Measurements from ENCODE around the gene SPTAN1.
"Not testable (repeated sequence)": the region's sequence is repeated elsewhere in the genome, so short reads cannot be mapped to it uniquely, and the experiment has no call there.

SPTAN1 gene

DNA sequence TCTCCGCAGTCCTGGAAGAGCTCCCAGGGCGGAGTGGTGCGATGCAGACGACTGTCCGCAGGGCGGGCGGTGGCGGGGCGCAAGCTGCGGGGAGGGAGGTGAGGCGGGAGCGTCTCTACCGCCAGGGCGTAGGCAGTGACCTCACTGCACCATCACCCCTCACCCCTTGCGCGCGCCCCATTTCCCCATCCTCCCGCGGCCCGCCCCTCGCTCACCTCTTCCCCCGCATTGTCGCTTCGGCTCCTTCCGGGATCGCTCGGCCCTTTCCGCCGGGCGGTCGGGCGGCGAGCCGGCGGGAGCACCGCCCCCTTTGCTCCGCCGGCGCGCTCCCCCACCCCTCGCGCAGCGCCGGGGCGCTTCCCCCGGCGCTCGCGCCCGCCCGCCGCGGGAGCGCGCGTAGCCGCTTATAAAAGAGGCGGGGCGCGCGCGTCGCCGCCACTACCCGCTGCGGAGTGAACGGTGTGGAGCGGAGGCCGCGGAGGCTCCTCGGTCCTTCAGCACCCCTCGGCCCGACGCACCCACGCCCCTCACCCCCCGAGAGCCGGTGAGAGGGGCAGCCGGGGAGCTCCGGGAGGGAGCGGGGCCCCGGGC is at the start of gene SPTAN1:
Gene SPTAN1, plus strand, starts transcription at position 435 of the 591 bp plus-strand sequence. CDS start 14,154 bp downstream, outside the sequence.
- DNase-seq, result peak; percentile 58 to 93 (median 84)

DNA sequence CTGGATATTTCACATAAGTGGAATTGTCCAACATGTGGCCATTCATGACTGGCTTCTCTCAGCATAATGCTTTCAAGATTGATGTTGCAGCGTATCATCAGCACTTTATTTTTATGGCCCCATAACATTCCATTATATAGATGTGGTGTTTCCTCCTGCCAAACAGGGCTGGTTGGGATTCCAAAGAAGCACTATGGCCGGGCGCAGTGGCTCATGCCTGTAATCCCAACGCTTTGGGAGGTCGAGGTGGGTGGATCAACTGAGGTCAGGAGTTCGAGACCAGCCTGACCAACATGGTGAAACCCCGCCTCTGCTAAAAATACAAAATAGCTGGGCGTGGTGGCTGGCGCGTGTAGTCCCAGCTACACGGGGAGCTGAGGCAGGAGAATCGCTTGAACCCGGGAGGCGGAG is 49.0 kb upstream of the SPTAN1 start:
- not testable (repeated sequence) for DNase-seq

DNA sequence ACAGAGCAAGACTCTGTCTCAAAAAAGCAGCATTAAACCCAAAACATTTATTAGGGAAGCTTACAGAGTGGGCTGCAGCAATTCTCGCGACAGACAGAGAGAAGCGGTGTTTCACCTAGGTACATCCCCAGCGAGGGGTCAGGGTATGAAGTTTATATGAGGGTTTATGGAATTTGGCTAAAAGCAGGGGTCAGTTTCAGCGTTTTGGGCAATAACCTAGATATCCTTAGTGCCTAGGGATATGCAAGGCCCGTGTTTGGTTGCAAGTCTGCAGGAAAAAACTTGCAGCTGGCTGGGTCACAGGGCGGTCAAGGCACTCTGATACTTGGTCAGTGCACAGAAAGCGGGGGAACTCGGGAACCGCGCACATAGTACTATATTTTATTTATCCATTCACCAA is 48.5 kb upstream of the SPTAN1 start:
- peak in 1 of 14 donors; percentile 4 for DNase-seq

DNA sequence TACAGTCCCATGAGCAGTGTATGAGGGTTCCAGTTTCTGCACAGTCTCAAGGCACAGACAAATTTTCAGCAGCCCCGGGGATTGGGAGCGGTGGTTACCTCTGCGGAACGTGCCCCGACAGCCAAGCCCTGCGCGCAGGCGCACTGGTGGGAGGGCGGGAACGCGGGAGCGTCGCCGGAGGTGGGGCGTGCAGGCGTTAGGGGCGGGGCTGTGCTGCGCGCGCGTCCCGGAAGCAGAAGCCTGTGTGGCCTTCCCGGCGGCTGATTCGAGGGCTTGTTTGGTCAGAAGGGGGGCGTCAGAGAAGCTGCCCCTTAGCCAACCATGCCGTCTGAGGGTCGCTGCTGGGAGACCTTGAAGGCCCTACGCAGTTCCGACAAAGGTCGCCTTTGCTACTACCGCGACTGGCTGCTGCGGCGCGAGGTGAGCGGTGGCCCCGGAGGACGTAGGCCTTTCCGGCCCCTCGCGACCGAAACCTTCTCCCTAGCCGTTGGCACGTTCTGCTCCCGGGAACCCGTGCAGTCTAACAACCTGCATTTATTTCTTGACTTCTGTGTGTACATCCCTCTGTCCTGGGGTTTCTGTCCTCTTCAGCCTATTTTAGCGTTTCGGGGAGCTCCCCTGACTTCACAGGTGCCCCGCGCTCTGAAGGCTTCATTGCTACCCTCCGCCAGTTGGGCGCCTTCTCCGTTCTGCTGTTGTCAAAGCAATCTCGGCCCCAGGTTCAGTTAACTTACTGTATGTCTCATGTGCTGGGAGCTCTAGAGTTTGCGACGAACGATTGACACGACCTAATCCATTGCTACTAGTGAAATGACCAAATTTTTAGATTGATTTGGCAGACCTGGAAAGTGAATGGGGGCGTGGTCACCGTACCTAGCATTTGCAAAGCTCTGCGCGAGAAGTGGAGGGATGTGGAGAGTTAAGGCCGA is 47.6 kb upstream of the SPTAN1 start, which contains the start of gene GLE1:
Gene GLE1, plus strand, starts transcription at position 235 of the 929 bp plus-strand sequence. Its CDS starts 87 bp downstream, at position 322.
- peak; percentile 47 to 96 (median 89) for DNase-seq

DNA sequence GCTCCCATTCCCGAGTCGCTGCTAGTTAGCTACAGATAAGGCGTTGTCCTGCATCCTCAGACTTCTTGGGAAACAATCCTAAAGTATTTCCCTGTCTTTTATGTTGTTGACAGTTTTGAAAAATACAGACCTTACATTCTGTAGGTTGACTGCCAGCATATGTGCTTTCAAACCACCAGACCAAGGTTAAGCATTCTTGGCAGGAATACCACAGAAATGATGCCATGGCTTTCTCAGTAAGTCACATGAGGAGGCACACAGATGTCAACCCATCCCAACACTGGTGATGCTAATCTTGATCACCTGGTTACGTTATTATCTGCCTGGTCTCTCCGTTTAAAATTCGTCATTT is 47.0 kb upstream of the SPTAN1 start:
- no peak for DNase-seq

DNA sequence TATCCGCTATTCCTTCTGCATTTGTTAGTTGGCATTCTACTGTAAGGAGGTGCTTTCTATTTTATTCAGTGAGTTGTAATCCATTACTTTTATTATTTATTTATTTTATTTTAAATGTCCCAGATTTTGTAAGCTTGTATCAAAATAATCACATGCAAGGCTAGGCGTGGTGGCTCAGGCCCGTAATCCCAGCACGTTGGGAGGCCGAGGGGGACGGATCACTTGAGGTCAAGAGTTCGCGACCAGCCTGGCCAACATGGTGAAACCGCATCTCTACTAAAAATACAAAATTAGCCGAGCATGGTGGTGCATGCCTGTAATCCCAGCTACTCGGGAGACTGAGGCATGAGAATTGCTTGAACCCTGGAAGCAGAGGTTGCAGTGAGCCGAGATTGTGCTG is 46.5 kb upstream of the SPTAN1 start:
- not testable (repeated sequence) for DNase-seq

DNA sequence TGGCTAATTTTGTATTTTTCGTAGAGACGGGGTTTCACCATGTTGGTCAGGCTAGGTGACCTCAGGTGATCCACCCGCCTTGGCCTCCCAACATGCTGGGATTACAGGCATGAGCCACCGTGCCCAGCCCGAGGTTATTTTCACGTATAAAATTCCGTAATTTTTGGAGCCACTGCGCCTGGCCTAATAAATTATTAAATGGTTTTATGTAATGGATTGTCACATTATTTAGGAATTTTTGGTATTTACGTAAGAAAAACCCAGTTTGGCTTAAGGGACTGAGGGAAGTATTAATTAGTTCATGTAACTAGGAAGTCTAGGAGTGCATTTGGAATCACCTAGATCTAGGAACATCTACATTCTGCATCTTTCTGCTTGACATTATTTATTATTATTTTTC is 39.6 kb upstream of the SPTAN1 start:
- DNase-seq, result no peak

DNA sequence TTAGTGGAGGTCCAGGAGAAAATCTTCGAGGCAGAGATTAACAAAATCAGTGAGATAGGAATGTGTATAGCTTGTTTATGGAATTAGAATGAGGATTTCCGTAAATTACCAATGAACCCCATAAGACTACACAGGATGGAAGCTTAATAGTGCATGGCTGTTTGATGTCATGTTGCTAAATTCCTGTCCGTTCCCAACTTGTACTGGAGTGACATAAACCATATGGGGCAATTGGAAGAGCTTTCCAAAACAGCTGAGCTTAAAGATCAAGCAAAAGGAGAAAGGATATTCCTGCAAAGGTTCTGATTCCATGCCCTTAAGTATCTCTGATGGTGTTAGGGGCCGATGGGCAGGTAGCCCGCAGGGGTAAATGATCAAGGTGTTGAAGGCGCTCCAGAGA is 30.4 kb upstream of the SPTAN1 start:
- no peak for DNase-seq

DNA sequence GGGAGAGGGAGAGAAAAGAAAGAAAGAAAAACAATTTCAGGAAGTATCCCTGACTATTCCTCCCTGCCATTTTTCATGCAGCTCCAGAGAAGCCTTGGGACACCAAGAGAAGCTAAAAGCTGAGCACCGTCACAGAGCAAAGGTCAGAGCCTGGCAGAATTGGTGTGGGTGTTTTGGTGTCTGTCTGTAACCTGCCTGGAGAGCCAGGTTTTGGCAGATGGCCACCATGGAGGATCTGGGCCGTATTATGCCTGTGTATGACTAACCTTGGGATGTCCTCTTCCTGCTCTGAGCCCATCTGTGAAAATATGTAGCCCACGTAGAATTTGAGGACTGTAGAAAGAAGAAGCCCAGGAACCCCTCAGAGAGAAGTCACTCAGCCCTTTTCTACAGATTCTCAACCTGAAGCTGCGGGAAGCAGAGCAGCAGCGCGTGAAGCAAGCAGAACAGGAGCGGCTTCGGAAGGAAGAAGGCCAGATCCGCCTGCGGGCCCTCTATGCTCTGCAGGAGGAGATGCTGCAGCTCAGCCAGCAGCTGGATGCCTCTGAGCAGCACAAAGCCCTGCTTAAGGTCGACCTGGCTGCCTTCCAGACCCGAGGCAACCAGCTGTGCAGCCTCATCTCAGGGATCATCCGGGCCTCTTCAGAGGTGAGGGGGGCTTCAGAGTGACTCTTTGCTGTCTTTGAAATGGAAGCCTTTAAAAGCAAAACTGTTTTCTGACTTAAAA is 29.0 kb upstream of the SPTAN1 start:
- peak in 5 of 14 donors; percentile 1 to 24 (median 14) for DNase-seq

DNA sequence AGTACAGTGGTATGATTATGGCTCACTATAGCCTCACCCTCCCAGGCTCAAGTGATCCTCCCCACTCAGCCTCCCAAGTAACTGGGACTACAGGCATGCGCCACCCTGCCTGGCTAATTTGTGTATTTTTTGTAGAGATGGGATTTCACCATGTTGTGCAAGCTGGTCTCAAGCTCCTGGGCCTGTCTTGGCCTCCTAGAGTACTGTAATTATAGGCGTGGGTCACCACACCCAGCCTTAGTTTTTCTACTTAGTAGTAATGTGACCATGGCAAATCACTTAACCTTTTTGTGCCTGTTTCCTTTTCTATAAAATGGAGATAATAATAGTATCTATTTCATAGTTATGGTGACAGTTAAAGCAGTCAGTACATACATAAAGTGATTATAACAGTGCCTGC is 25.7 kb upstream of the SPTAN1 start:
- DNase-seq, result no peak

DNA sequence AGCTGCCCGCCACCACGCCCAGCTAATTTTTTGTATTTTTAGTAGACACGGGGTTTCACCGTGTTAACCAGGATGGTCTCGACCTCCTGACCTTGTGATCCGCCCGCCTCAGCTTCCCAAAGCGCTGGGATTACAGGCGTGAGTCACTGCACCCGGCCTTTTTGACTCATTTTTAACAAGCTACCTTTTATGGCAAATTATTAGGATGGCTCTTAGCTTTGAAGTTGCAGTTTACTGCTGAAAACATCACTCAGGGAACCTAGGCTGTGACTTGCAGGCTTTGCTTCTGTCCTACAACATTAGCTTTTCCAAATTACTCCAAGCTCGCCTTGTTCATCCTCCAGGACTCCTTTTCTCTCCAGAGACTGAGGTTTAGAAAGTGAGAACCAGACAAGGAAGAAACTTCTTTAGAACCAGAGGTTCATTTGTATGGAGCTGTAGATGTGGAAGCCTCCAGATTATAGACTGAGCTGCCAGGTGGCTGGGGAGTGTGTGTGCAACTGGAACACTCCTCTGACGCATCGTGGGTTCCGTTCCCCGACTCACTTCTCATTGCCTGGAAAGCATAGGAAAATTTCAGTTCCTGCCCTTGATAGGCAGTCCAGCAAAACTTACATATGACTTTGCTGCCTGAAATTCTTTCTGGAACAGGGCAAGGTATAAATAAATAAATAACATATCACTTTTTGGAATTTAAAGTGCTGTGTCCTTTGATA is 23.8 kb upstream of the SPTAN1 start:
- DNase-seq, result no peak

DNA sequence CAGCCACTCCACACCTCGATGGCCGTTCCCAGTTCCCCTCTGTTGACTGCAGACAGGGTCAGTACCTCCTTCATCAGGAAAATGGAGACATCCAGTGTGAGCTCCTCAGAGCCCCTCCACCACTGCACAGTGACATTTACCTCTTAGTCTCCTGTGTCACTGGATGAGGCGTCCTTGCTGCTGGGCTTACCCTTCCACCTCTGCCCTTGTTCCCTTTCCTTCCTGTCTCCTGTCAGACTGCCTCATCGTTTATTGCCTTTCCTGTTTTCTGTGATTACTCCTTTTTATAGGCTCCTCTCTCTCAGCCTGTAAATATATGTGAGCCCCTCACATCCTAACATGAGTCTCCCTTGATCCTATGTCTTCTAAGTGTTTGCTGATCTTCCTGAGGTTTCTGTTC is 23.2 kb upstream of the SPTAN1 start:
- DNase-seq, result no peak

DNA sequence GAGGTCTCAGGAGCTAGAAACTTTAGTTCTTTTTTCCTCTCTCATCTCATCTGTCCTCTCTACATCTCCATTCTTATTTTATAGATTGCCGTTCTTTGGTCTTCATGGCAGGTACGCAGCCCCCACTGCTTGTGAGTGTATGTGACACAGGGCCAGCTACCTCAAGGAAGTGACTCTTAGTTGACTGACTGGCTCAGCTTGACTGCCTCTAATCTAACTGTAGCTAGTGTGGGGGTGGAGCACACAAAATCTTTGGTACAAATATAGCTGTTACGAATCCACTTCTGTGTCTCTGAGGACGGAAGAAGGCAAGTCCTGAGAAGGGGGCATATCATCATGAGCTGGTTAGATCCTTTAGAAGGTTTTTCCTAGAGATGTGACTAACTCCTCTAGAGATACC is 19.8 kb upstream of the SPTAN1 start:
- DNase-seq, result no peak

DNA sequence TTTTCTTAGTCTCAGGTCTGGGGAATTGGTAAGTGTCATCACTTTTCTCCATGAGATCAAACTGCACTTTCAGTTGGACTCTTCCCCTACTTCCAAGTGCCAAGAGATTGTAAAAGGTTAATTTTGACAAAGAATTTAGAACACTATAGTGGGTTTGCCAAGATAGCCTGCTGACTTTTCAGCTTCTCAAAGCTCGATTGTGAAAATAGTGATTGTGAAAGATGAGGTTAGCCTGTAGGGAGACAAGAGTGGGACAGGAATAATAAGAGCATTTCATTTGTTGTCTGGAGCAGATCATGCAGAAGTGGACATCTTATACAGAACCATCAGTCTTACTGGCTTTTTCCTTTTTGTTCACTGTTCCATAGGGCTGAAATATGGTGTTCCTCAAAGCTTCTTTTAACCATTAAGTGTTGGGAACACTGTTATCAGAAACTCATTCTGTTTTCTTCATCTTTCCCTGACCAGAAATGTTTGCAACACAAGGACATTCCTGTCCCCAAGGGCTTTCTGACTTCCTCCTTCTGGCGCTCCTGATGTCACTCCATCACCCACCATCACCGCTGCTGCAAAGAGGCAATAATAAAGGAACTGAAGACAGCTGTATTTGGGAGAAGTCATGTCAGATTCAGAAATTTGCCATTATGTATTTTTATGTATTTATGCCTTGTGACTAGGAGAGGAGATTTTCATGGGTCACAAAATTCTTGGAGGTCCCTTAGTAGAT is 11.6 kb upstream of the SPTAN1 start:
- DNase-seq, result no peak

DNA sequence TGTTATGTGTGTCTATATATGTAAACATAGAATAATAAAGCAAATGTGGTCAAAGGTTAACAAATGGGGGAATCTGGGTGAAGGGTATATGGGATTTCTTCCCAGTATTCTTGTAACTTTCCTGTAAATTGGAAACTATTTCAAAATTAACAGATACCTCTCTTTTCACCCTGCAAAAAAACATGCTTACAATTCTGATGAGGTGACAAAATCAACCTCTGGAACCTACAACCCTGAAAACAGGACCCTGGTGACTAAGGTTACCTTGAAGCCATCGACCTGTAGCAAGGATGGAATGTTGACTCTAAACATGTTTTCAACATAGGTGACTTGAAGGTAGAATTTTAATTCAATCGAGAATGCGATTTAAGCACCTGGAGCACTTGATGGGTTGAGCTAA is 5.9 kb upstream of the SPTAN1 start:
- no peak for DNase-seq

DNA sequence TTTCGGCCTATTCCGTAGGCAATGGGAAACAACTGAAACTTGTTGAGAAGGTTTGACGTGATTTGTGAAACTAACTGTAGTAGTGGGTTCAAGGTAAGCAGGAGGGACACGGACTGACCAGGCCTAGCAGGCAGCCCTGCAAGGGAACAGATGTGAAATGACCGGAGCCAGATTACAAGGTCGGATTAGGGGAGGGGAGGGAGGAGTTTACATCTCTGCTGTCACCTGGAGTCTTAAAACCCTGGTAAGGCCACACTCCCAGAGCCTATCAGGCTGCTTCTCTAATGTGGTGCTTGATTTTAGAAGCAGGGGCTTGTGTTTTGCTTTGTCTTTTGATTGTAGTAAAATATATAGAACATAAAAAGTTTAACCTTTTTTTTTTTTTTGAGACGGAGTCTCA is 3.5 kb upstream of the SPTAN1 start:
- DNase-seq, result no peak

DNA sequence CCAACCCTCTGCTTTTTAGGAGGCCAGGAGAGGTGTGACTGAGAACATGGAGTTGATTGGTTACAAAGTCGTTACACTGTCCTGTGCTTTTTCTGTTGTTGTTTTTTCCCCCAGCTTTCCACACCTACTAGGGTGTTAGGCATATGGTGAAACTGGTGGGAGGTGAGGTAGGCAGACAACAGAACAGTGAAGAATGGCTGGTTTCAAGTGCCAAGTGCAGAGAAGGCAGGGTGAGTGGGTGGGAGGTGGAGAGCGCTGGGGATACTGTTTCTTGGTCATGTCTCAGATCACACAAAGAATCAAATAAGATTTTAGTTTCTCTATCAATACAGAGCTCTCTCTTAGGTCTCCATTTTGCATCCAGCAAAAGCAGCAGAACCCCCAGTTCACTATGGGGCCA is 2.2 kb upstream of the SPTAN1 start:
- peak in 2 of 14 donors; percentile 5 to 43 for DNase-seq

DNA sequence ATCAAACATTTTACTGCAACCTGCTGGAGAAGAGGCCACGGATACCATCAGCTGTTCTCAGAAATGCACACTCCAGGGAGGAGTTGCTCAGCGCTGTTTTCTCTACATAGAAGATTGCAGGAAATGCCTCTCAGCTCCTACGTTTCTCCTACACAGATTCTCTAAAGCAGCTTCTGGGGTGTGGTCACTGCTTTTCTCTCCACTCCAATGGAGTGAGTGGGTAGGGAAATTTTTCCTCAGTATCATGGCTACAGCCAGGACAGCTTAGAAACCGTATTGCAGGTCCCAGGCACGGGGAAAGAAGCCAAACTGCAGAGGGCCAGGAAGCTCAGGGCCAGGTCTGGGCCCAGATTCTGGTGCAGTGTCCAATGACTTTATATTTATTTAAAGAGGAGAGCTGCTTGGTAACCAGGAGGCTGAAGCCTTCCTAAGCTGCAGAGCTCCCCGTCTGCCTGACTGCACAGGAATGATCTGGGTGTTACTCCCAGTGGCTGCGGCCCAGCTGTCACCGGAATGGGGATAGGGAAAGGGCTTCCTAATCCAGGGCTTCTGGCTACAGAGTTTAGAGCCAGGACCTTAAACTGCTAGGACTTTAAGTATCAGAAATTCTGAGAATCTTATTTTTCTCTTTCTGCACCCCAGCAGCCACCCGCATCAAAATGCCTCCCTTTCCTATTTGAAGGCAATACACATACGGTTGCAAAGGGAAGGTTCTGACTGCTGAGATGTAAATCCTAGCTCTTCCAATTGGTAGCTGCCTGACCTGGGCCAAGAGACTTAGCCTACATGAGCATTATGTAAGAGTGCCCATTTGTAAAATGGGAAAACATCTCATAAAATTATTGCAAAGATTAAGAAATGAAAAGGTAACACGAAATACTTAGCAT is 1.4 kb upstream of the SPTAN1 start:
- DNase-seq, result peak in 11 of 14 donors; percentile 29 to 88 (median 57)

DNA sequence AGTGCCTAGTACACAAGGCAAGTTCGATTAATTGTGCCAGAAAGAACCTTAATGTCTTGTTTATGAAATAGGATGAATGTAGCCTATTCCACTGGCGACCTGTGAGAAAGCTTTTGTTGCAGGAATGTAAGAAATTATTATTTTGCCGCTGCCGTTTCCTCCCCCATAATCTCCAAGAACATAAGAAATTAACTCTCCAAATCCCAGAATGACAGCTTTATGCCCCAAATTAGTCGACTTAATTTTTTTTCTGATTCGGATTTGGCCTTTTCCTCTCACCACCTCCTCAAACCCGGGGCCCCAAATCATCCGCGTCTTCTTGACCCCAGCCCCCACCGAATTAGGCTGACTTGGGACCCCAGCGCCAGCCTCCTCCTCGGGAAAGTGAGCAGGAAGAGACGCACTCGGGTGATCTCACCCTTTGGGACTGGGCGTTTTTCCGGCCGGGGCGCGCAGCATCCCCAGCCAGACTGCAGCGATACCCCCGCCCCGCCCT is 682 bp upstream of the SPTAN1 start:
- peak in 3 of 14 donors; percentile 53 to 72 (median 62) for DNase-seq

DNA sequence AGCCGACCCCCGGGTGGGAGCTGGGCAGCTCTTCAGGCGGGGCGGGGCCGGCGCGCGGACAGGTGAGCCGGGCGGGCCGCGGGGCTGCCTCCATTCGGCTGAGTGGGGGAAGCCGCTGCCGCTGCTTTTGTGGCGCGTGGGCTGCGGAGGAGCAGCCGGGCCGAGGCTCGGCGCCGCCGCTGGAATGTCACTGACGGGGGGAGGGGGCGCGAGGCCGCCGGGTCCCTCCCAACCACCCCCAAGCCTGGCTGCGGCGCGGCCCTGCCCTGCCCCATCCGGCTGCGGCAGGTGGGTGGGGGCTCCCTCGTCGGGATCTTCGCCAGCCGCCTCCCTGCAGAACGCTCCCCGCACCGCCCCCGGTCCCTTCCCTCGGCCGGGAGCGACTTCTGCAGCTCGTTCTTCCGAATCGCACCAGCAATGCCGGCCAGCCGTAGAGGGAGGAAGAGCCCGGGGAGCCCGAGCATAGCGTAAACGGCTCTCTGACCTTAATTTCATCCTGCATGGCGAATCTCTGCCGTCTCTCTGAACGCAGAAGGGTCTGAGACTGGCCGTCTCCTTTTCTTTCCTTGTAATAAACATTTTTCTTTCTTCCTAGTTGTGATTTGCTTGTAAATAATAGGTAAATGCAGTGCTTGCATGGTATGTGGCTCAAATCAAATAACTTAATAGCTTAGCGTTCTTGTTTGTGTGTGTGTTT is 505 bp downstream of the SPTAN1 start:
- DNase-seq, result peak in 9 of 14 donors; percentile 28 to 63 (median 45)

Data from C1 segment of cervical spinal cord (tissue), 14 donors.